Stimulated activated CD4-positive, alpha-beta T cell treated with anti-CD3 and anti-CD28 coated beads, Interleukin-12 subunit alpha, Interleukin-12 subunit beta, amount 100 ng/mL, for 24 hours (primary cell): Measurements from ENCODE around the gene MAP1B.

Source experiments
- DNase-seq, 2 experiments: peaks; one replicate each; pipeline ENCODE4 v3.0.0-alpha.2; 2020; ENCODE audit warnings: low read depth in 2 of 2

The MAP1B gene

DNA sequence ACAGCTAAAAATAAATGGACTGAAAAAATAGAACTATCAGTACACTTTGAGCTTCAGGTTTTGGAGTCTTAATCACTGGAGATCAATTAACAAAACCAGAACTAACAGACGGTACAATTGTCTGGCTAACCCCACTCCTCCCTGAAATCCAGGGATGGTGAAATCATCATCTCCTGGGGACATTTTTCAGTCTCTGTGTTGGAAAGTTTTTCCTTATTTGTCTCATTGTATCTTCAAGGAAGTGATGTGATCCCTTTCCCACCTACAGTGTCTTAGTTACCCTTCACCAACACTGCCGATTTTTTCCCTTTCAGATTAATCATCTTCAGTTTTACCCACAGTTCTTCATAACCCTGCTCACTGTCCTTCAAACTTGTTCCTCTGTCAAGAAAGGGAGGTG, 81.9 kb downstream of the MAP1B start:
- DNase-seq: no peak

DNA sequence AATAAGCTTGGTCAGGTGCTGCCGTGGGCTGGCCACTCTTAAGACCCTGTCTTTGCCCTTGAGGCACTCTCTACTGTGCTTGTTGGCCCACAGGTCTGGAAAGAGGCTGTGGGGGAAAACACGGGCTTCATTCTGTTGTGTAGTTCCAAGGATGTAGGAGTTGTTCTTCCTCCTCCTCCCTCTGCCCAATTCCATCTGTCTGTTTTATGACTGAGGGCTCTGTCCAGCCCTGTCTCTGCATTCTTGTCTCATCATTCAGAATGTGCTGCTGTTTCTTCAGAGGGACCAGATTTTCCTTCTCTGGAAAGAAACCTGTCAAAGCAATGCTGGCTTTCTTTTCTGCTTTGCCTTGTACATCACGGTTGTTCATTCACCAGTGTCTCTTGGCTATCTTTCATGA, 84.1 kb downstream of the MAP1B start:
- DNase-seq: no peak

DNA sequence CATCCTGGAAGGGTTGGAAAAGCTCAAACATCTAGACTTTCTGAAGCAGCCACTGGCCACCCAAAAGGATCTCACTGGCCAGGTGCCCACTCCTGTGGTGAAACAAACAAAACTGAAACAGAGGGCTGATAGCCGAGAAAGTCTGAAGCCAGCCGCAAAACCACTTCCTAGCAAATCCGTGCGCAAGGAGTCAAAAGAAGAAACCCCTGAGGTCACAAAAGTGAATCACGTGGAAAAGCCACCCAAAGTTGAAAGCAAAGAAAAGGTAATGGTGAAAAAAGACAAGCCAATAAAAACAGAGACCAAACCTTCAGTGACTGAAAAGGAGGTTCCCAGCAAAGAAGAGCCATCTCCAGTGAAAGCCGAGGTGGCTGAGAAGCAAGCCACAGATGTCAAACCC, 87.6 kb downstream of the MAP1B start:
- no peak for DNase-seq

DNA sequence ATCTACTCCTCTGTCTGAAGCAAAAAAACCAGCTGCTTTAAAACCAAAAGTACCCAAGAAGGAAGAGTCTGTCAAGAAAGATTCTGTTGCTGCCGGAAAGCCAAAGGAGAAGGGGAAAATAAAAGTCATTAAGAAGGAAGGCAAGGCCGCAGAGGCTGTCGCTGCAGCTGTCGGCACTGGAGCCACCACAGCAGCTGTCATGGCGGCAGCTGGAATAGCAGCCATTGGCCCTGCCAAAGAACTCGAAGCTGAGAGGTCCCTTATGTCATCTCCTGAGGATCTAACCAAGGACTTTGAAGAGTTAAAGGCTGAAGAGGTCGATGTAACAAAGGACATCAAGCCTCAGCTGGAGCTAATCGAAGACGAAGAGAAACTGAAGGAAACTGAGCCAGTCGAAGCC, 88.3 kb downstream of the MAP1B start:
- no peak for DNase-seq

DNA sequence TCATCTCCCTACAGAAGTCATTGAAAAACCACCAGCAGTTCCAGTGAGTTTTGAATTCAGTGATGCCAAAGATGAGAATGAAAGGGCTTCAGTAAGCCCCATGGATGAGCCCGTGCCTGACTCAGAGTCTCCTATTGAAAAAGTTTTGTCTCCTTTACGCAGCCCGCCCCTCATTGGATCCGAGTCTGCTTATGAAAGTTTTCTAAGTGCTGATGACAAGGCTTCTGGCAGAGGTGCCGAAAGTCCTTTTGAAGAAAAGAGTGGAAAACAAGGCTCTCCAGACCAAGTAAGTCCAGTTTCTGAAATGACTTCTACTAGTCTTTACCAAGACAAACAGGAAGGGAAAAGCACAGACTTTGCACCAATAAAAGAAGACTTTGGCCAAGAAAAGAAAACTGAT, 90.1 kb downstream of the MAP1B start:
- no peak for DNase-seq

DNA sequence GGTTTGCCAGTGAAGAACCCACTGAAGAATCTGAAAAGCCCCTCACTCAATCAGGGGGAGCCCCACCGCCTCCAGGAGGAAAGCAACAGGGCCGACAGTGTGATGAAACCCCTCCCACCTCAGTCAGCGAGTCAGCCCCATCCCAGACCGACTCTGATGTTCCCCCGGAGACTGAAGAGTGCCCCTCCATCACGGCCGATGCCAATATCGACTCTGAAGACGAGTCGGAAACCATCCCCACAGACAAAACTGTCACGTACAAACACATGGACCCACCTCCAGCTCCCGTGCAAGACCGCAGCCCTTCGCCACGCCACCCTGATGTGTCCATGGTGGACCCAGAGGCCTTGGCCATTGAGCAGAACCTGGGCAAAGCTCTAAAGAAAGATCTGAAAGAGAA, 92.4 kb downstream of the MAP1B start:
- DNase-seq: no peak

DNA sequence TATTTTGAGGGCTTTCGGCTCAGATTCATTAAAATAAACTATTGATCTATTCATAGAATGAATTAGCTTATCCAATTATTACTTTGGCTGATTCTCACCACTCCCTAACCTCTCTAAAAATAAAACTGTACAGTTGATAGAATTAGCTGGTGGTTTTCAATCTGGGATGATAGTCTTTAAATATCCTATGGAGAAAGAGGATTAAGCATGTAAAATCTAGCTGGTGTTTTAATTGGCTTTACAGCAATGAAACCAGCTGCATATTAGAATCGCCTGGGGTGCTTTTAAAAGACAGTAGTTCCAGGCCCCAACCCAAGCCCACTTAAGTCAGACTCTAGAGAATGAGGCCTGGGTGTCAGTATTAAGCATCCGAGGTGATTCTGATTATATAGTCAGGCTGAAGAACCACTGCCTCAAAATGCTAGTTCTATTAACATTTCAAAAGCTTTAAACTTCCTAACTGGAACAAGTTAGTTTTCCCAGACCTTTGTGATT, 95.1 kb downstream of the MAP1B start:
- no peak for DNase-seq

DNA sequence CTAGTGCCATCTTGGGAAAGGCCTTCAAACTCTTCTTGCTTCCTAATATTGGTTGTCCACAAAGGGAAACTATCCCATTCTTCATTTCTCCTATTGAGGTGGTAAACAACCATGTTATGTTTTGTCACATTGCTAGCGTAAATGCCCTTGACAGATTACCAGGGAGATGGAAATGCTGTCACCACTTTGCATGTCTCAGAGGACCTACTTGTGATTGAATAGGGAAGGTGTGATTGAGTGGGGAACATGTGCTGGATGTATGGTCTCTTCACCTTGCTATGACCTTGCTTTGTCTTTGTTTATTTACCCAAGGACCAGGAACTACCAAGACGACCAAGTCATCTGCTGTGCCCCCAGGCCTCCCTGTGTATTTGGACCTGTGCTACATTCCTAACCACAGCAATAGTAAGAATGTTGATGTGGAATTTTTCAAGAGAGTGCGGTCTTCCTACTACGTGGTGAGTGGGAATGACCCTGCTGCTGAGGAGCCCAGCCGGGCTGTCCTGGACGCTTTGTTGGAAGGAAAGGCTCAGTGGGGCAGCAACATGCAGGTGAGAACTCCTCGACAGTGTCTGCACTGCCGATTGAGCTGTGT, 96.1 kb downstream of the MAP1B start:
- no peak for DNase-seq

DNA sequence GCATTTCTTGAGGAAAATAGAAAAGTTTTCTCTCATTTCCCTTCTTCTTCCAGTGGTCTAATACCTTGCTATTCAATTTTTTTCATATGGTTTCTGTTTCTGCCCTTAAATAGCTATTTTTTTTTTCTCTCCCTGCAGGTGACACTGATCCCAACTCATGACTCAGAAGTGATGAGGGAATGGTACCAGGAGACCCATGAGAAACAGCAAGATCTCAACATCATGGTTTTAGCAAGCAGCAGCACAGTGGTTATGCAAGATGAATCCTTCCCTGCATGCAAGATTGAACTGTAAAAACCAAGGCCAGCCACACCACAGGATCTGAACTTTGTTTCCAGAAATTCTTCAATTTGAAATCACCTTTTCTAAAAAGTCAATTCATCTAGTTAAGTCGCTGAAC, 97.7 kb downstream of the MAP1B start:
- DNase-seq: no peak

DNA sequence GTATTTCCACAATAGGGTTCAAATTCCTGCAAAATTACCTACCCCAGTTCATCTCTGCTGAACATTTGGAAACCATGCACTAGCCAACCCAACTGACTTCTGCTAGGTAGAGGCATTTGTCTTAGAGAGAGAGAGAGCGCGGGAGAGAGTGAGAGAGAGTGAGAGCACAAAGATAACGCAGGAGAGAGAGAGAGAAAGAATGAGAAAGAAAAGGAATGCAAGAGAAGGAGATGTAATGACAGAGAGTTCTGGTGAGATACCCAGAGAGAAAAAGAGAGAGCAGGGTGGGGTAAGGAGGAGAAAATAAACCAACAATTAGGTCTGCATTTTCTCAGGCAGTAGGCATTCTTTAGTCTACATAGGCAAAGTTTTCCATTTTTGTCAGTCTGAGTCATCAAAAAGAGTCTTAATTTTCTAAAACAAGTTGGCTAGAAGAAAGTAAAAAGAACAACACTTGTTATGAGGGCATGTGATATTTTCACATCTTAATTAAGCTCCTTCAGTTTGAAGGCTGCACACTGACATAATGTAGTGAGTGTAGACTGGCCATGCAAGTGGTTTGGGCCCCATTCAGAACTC, 98.2 kb downstream of the MAP1B start:
- DNase-seq: no peak

DNA sequence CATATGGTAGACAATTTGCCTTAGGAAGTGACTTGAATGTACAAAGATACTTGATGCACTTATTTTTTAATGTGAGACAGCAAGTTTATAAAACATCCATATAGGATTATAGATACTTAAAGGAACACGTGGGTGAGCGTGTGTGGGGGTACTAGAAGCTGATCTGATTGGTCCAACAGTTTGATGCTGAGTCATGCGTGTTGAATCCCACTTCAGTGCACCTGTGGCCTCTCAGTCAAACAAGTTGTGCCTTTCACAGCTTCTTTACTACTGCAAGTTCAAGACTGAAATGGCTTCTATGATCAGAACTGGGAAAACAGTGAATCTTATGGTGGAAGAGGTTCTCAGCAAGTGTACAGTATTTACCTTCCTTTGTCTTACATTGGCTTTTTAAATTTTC, 98.9 kb downstream of the MAP1B start:
- no peak for DNase-seq

DNA sequence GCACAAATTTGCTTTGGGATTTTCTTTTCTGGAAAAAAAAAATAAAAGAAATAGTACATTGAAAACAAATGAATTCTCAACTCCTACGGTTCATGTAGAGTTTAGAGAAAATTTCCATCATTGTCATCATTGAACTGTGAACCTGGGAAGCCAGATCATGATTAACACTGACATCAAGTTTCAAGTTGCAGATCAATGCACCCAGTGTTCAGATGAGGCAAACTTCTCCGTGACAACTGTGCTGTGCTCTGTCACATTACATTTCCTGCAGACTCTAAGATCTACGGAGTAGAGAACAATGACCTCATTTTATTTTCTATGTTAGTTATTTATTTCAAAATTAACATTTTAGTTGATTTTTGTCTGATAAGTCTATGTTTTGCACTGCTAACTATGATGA, 99.7 kb downstream of the MAP1B start:
- DNase-seq: no peak

DNA sequence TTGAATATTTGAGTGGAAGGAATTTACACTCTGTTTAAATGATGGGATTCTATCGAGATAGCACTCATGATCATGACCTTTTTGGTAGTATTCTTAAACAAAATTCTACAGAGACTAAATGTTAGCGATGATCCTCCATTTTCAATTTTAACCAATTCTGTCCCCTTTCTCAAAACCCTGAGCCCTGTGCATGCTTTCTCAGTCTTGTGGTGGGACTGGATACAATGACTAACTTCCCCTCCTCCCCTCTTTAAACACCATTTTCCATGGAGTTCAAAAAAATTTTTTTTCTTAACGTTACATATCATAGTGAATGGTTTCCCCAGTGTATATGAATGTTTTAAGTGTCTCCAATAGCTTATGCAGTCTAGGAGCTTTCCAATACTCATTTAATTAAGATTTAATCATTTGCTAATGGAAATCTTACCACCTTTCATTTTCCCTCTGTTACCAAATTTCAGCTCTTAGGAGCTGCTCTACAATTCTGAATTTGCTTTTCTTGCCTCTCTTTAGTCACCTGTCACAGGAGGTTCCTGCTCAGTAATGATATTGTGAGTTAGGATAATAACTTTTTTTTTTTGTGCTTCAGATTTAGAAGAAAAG, 101.2 kb downstream of the MAP1B start:
- DNase-seq: no peak

DNA sequence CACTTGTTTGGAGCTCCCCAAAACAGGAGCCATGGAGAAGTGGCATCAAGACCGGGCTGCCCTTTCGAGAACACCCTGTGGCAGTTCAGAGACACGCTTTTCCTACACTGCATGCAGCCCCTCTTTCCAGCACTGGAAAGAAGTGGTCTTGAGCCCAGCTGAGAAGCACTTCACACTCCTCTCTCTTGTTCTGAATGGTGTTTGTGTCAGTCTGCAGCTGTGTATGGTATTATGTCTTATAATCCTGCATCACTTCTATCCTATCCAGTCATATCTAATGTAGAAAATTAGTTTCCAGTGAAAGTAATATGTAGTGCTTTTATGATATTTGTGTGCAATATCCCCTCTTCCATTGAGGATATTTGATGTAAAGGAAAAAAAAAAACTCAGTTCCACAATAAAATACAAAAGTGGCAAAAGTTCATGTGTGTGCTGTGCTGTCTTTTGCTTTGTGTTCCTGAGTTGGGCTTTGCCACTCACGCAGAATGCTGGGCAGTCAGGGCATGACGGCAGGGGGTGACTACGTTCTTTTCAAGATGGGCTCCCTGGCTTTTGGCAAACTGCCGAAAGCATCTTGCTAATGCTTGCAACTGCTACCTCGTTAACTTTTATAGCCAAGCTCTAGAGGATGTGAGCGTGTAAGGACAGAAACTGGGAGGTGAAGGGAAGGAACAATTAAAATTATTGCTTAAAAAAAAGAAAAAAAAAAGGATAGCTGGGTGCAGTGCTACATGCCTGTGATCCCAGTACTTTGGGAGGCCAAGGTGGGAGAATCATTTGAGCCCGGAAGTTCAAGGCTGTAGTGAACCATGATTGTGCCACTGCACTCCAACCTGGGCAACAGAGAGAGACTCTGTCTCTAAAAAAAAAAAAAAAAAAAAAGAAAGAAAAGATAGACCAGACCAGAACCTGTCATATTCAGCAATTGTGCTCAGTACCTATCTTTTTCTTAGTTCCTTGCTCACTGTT, 102.2 kb downstream of the MAP1B start:
- no peak for DNase-seq

DNA sequence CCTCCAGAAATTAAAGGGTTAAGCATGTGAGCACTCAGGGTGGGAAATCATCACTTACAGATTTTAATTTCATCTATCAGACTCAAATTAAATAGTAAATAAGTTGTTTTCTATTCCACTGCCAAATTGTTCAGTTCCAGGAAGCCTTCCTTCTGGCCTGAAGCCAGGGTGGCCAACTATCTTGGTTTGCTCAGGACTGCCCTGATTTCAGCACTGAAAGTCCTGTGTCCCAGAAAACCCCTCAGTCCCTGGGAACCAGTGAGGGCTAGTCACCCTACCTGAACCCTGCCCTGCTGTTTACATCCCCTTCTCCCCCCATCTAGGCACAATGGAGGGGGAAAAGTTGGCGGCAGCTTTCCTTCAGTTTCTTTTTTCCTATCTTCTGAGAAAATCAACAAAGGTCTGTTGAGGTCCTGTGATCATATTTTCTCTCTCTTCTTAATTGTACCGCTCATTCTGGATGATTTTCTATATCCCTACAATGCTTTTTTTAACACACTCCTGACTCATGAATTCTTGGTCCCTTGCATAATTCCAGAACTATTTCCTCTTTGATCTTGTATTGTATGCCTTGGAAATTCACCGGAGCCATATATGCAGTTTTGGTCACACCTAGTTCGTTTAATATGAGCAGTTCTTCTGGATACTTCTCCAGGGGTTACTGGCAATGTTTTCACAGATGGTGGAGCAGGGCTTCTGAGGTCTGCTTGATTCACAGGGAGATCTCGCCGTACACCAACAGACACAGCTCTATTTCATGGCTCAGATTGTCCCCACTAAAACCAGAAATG, 103.8 kb downstream of the MAP1B start:
- DNase-seq: no peak

DNA sequence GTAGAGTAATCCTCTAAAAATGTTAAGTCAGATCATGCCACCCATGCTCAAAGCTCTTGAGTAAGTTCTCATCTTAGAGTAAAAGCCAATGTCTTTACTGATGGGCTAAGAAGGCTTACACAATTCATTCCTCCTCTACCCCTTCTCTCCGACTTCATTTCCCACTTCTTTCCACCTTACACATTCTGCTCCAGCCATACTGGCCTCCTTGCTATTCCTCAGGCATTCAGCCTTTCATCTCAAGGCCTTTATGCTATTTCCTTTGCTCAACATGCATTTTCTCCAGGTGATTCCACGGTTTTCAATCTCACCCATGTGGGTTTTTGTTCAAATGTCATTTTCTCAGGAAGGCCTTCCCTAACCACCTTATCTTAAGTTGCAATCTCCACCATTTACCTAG, 104.9 kb downstream of the MAP1B start:
- DNase-seq: no peak

DNA sequence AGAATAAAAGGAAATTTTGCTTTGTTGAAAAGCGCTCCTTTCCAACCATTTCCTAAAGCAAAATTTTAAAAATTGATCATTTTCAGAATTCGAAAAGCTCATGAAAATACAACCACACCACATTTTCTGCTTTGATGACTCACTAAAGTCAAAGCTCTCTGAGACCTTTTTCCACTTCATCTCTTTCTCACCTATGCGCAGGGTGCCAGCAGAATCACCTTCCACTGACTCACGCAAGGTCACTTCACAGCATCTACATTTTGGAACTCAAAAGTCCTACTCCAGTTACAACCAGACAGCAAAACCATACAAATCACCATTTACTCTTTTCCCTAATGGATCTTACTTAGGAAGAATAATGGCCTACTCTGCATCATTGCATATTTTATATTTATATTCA, 106.2 kb downstream of the MAP1B start:
- no peak for DNase-seq

DNA sequence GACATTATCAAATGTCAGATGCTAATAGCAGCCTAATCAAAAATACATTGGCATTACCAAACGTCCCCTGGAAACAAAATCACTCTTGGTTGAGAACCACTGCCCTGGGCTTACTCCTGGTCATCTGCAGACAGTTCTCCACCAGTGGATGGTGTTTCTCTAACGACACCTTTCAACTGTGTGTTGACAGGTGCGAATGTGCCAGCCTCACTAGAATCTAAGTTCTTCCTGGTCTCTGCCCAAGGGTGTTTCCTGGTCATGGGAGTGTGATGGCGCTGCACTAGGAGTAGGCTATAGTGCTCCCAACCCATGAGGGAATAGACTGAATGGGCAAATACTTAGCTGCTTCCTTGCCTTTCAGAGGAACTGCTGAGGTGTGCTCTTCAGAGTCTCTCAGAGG, 106.9 kb downstream of the MAP1B start:
- DNase-seq: no peak

DNA sequence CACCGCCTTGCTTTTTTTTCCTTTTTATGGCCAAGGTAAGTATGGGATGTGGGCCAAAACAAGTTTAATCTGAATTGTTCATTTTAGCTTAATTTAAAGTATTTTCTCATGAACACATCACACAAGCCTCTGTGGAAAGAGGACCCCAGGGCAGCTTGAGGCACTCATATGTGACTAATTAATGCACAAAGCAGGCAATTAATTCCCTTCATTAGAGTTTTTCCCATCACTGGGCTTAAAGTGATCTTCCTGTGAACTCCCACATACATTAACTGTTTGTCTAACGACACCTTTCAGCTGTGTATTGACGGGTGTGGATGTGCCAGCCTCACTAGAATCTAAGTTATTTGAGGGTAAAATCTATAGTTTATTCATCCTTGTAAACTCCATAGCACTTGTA, 109.5 kb downstream of the MAP1B start:
- no peak for DNase-seq

DNA sequence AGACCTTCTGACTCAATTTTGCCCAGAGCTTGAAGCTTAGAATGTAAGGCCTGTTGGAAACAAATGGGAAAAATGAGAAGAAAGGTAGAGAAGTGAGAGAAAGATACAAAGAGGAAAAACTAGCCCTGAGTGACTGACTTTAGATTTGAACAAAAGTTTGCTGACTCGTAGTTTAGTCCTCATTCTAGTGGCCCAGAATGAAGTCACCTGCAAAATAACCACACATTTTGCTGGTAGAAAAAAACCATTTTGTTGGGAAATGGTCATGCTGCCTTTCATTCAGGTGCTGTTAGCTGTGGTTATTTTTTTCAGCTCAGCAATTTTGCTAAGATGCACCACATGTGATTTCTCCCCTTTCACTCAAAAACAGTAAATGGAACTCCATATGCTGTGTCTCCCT, 113.8 kb downstream of the MAP1B start:
- no peak for DNase-seq

DNA sequence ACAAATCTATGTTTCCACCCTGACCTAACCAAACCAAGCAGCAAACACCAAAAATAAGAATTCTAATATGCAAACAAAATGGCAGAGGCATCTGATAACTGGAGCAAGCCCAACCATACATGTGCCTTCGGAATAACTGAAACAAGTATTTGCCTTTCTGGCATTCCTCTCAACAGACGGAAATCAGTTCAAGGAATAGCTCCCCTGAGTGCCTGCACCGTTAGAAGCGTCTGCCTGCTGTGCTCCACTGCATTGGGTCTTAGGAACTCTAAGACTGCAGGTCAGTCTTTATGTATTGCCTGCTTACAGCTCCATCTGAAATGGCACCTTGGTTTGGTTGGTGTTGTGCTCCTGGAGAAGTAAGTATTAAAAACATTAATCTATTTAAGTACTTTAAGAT, 114.3 kb downstream of the MAP1B start:
- DNase-seq: no peak

DNA sequence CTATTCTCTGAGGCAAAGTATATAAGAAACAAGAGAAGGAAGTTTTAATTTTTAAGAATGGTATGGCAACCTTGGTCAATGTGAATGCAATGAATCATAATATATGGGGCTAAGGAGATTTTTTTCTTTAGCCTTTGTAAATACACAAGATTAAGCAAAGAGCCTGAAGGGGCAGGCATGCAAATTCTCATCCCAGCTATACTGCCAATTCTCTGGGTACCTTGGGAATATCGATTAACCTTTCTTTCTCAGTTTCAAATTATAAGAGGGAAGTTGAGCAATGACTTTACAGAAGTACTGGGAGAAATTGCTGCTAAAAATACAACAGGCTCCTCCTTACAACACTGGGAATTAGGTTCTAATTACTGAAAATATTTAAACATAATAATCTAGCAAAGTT, 115.2 kb downstream of the MAP1B start:
- no peak for DNase-seq
